Measurements from ENCODE around the gene FUS. TPM values are rescaled to one million over a fixed set of nuclear protein-coding genes. Genes with fewer than 3 reads are reported as not detected.

Gene FUS
- total and polyA plus RNA-seq, 8 donors, result 180 to 829 (median 779) TPM

DNA sequence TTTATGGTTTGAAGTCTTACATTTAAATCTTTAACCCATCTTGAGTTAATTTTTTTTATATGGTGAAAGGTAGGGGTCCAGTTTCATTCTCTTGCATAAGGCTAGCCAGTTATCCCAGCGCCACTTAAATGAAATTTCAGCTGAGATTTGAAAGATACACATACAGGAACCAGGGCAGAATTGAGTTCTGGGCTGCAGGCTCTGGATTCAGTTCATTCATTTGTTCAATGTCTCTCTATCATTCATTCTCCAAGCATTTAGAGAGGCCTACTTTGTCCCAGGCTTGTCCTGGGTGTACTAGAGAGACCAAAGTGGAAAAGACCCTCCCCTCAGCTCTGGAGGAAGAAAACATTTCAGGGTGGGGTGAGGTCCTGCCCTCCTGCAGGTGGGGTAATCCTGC is 33.4 kb downstream of the FUS start:
- H3K4me3 ChIP-seq, result no peak overlapping the region
- H3K4me1 ChIP-seq, result peaks cover 19 to 32% of the 10 kb centered on the region in 2 donors
- TF ChIP-seq, protein P1, sequence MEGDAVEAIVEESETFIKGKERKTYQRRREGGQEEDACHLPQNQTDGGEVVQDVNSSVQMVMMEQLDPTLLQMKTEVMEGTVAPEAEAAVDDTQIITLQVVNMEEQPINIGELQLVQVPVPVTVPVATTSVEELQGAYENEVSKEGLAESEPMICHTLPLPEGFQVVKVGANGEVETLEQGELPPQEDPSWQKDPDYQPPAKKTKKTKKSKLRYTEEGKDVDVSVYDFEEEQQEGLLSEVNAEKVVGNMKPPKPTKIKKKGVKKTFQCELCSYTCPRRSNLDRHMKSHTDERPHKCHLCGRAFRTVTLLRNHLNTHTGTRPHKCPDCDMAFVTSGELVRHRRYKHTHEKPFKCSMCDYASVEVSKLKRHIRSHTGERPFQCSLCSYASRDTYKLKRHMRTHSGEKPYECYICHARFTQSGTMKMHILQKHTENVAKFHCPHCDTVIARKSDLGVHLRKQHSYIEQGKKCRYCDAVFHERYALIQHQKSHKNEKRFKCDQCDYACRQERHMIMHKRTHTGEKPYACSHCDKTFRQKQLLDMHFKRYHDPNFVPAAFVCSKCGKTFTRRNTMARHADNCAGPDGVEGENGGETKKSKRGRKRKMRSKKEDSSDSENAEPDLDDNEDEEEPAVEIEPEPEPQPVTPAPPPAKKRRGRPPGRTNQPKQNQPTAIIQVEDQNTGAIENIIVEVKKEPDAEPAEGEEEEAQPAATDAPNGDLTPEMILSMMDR (IDR thresholded peaks at IDR 0.05), result no peak
- DNase-seq, result no peak
- no peak for ATAC-seq
- intact Hi-C loops (cut with DNase I), result no loop called here
- peaks cover 27 to 56% of the 10 kb centered on the region in 2 donors for H3K27me3 ChIP-seq
- H3K27ac ChIP-seq, result no peak overlapping the region
- no peaks in the 10 kb centered on the region for H3K36me3 ChIP-seq
- H3K9me3 ChIP-seq, result no peaks in the 10 kb centered on the region

DNA sequence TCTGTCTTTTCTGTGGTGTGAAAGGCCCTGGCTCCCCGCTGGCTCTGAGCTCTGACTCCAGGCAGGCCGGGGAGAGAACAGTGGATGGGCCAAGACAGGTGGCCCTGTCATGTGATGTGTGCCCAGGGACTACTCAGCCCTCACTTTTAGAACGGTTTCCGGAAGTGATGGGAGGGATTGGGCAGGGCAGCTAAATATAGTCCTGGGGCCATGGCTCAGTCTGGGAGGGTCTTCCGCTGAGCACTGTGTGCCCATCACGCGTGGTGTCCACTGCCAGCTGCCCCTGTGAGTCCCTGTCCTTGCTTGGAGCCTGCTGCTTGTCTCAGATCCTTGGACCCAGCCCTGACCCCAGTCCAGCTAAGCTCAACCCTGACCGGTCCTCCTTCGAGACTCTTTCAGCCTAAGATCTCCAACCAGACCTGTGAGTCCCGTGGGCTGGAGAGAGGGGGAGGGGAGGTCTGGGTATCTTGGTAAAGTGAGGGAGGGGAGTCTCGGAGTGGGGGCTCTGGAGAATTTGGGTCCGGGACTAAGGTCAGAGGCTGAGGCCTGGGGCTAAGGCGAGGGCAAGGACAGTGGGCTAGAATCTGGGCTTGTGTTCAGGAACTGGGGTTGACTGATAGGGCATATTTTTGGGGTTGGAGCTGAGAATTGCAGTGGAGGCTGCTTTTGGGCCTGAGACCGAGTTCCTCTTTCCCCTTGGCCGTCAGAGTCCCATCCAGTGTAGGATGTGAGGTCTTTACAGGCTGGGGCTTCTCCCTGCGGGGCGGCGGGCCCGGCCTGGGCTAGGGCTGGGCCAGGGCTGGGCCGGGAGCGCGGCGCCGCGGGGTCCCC is 34.2 kb downstream of the FUS start, which contains the start of gene TRIM72:
TRIM72 (plus strand) TSS at position 243 of the 831 bp plus-strand sequence. CDS start 620 bp downstream, outside the sequence.
- Histone ChIP-seq H3K4me1 (peaks cover 19 to 32% of the 10 kb centered on the region in 2 donors), H3K27ac (no peak within 1 kb of the TSS), H3K9me3 (no peaks in the 10 kb centered on the region), H3K4me3 (peak within 1 kb of the TSS; percentile 40 to 50), H3K27me3 (peaks cover 27 to 64% of the 10 kb centered on the region in 2 donors), H3K36me3 (no peaks in the 10 kb centered on the region)
- TF ChIP-seq, protein P1 (IDR thresholded peaks at IDR 0.05), result no peak
- DNase-seq (no peak), ATAC-seq (no peak)
- intact Hi-C loops (cut with DNase I), result no loop called here

DNA sequence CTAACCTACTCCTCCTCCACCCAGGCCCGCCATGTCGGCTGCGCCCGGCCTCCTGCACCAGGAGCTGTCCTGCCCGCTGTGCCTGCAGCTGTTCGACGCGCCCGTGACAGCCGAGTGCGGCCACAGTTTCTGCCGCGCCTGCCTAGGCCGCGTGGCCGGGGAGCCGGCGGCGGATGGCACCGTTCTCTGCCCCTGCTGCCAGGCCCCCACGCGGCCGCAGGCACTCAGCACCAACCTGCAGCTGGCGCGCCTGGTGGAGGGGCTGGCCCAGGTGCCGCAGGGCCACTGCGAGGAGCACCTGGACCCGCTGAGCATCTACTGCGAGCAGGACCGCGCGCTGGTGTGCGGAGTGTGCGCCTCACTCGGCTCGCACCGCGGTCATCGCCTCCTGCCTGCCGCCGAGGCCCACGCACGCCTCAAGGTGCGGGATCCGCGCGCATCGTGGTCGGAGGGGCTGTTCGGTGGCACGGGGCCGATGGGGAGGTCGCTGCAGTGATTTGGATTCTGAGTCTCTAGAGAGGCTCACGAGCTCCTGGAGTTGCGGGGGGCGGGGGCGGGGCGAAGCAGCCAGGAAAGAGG is 34.9 kb downstream of the FUS start:
- no peaks in the 10 kb centered on the region for H3K9me3 ChIP-seq
- no peaks in the 10 kb centered on the region for H3K36me3 ChIP-seq
- DNase-seq, result peak in 1 of 4 donors; percentile 82
- no peak overlapping the region for H3K27ac ChIP-seq
- peaks cover 19 to 32% of the 10 kb centered on the region in 2 donors for H3K4me1 ChIP-seq
- TF ChIP-seq, protein P1 (IDR thresholded peaks at IDR 0.05), result no peak
- intact Hi-C loops (cut with DNase I), result no loop called here
- peak; percentile 21 for ATAC-seq
- peak overlapping the region; percentile 40 to 50 for H3K4me3 ChIP-seq
- H3K27me3 ChIP-seq, result peaks cover 27 to 71% of the 10 kb centered on the region in 2 donors

DNA sequence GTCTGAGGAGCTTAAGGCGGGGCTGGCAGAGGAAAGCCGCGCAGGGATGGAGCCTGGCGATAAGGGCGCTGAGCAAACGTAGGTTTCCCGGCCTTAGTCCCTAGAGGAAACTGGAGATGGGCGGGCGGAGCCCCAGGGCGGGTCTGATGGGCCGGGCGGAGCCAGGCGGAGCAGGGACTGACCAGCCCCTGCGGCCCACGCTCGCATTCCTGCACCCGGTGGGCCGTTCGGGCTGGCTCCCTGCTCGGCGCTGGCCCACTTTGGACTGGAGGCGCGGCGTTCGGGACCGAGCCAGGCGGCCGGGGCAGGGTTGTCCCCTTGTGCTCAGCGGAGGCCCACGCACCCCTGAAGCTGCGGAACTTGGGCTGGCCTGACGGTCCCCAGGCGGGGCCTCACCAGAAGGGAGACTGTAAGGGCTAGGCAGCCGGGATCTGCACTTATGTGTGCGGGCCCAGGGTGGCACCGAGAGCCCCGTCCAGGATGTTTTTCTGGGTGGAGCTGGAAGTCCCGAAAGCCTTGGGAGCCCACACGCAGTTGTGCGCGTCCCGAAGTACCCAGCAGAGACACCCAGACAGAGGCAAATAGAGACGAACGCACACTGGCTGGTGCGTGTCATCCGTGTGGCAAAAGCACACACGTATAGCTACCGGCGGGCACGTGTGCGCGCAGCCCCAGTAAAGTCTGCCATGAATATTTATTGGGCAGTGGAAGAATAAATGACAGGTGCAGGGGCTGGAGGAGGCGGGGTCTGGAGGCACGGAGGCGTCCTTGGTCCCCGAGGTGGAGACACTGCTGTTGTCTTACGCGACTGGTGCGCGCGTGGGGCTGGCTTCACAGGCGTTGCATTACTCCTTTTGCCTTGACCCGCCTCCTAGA is 35.6 kb downstream of the FUS start:
- TF ChIP-seq, protein P1 (IDR thresholded peaks at IDR 0.05), result no peak
- no peaks in the 10 kb centered on the region for H3K36me3 ChIP-seq
- peak overlapping the region; percentile 40 to 50 for H3K4me3 ChIP-seq
- peaks cover 19 to 32% of the 10 kb centered on the region in 2 donors for H3K4me1 ChIP-seq
- H3K27ac ChIP-seq, result no peak overlapping the region
- peak; percentile 96 for ATAC-seq
- peak in 3 of 4 donors; percentile 51 to 92 (median 60) for DNase-seq
- peaks cover 27 to 74% of the 10 kb centered on the region in 2 donors for H3K27me3 ChIP-seq
- no peaks in the 10 kb centered on the region for H3K9me3 ChIP-seq
- intact Hi-C loops (cut with DNase I), result no loop called here

All from left lung (tissue), 10 donors.